HPDE6-E6E7 (cell line): ENCODE measurements around the gene TMEM19.
"Not testable (repeated sequence)": the region's sequence is repeated elsewhere in the genome, so short reads cannot be mapped to it uniquely, and the experiment has no call there.

Experiments
- DNase-seq: peaks from one replicate; pipeline ENCODE4 v3.0.0; 2011; ENCODE audit warnings: missing footprints; ENCODE audit errors: extremely low spot score

TMEM19 gene

GRCh38 chr12:71665090-71665463 is 20.8 kb upstream of the TMEM19 start:
- DNase-seq: no peak

GRCh38 chr12:71666259-71666658 is 19.6 kb upstream of the TMEM19 start:
- no peak for DNase-seq

GRCh38 chr12:71671311-71671710 is 14.6 kb upstream of the TMEM19 start:
- no peak for DNase-seq

GRCh38 chr12:71671816-71672215 is 14.1 kb upstream of the TMEM19 start:
- DNase-seq: no peak

- no peak for DNase-seq
These were observed 3.4 kb upstream of the TMEM19 start for GRCh38 chr12:71682466-71682865.

- no peak for DNase-seq
These were observed 2.2 kb upstream of the TMEM19 start for GRCh38 chr12:71683633-71684032.

- no peak for DNase-seq
These were observed 1.8 kb upstream of the TMEM19 start for GRCh38 chr12:71684081-71684480.

- no peak for DNase-seq
These were observed 473 bp upstream of the TMEM19 start for GRCh38 chr12:71685312-71685906.

- no peak for DNase-seq
These were observed 760 bp downstream of the TMEM19 start for GRCh38 chr12:71686658-71687025.

- DNase-seq: not testable (repeated sequence)
These were observed 1.3 kb downstream of the TMEM19 start for GRCh38 chr12:71687172-71687571.

- no peak for DNase-seq
These were observed 3.2 kb downstream of the TMEM19 start for GRCh38 chr12:71688961-71689570.

GRCh38 chr12:71691504-71692129 is 5.7 kb downstream of the TMEM19 start:
- no peak for DNase-seq

GRCh38 chr12:71693126-71693525 is 7.2 kb downstream of the TMEM19 start:
- no peak for DNase-seq

- not testable (repeated sequence) for DNase-seq
These were observed 7.8 kb downstream of the TMEM19 start for GRCh38 chr12:71693651-71694050.

GRCh38 chr12:71694099-71694820 is 8.4 kb downstream of the TMEM19 start:
- DNase-seq: no peak

- no peak for DNase-seq
These were observed 9.9 kb downstream of the TMEM19 start for GRCh38 chr12:71695782-71696181.

- DNase-seq: not testable (repeated sequence)
These were observed 16.3 kb downstream of the TMEM19 start for GRCh38 chr12:71702181-71702580.

- DNase-seq: no peak
These were observed 16.7 kb downstream of the TMEM19 start for GRCh38 chr12:71702590-71702989.

GRCh38 chr12:71703206-71703605 is 17.3 kb downstream of the TMEM19 start:
- no peak for DNase-seq

GRCh38 chr12:71704920-71705319 is 19.0 kb downstream of the TMEM19 start:
- no peak for DNase-seq

- no peak for DNase-seq
These were observed 22.8 kb downstream of the TMEM19 start for GRCh38 chr12:71708658-71709057.

GRCh38 chr12:71710276-71711125 is 24.6 kb downstream of the TMEM19 start:
- DNase-seq: peak; percentile 82
